ENCODE measurements around the gene TACO1.

DNA sequence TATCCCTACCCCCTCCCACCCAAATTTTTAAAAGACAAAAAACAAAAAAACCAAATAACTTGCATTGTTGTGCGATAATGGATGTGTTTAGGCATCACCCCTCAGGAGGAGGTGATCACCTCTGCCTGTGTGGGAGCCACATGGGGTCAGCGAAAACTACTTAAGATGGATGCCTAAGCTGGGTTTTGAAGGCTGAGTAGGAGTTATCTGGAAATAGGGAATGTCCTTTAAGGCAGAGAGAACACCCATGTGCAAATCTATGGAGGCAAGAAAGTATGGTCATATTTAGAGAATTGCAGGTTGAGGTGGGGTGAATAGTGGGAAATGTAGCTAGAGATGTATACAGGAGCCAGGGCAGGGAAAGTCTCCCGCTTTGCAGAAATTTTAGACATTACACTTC, 5.6 kb upstream of the TACO1 start:
- TF ChIP-seq YY1 (IDR thresholded peaks at IDR 0.05; ENCODE audit: insufficient read depth, insufficient read length) (no peak), ZNF274 (IDR thresholded peaks at IDR 0.05; ENCODE audit: low read depth, low read length) (no peak), SUZ12 (IDR thresholded peaks at IDR 0.05; ENCODE audit: extremely low read depth, insufficient read depth, insufficient read length) (no peak)

All from NT2/D1 (cell line).